ENCODE data around the gene NT5DC3.

NT5DC3 gene

DNA sequence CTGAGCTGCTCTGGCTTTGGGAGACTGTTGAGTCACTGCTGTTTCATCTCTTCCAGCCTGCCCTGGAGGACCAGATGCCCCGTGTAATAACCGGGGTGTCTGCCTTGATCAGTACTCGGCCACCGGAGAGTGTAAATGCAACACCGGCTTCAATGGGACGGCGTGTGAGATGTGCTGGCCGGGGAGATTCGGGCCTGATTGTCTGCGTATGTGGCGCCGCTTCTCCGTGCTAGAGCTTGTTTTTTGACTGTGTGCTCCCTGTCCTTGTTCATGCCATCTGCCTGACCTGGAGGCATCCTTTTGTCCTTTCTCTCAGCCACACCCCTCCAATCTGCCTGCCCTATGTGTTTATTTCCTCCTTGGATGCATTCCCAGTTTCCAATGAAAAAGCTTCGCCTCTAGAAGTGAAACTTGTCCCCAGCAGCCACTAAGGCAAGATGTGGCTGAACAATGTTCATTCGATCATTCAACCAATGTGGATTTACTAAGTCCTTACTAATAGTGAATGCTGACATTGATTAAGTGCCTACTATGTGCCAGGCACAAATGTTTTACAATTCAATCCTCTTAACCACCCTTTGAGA, 98.6 kb downstream of the NT5DC3 start:
- Histone ChIP-seq H3K9me3 (ENCODE audit: control insufficient read depth, insufficient read depth, low read length) (no peaks in the 10 kb centered on the region), H3K9ac (ENCODE audit: low read depth, low read length) (no peak overlapping the region), H3K27ac (ENCODE audit: low read depth, low read length) (no peak overlapping the region), H3K4me1 (ENCODE audit: control insufficient read depth, insufficient read depth, low read length) (no peaks in the 10 kb centered on the region), H3K27me3 (ENCODE audit: control insufficient read depth, insufficient read depth, low read length) (no peaks in the 10 kb centered on the region), H3K4me3 (ENCODE audit: low read depth, low read length) (no peak overlapping the region), H3K36me3 (ENCODE audit: control insufficient read depth, insufficient read depth, low read length) (no peaks in the 10 kb centered on the region)

GRCh38 chr12:103737881-103738280, 103.2 kb downstream of the NT5DC3 start:
- Histone ChIP-seq H3K36me3 (ENCODE audit: control insufficient read depth, insufficient read depth, low read length) (no peaks in the 10 kb centered on the region), H3K9ac (ENCODE audit: low read depth, low read length) (no peak overlapping the region), H3K27me3 (ENCODE audit: control insufficient read depth, insufficient read depth, low read length) (no peaks in the 10 kb centered on the region), H3K9me3 (ENCODE audit: control insufficient read depth, insufficient read depth, low read length) (no peaks in the 10 kb centered on the region), H3K4me3 (ENCODE audit: low read depth, low read length) (no peak overlapping the region), H3K27ac (ENCODE audit: low read depth, low read length) (no peak overlapping the region), H3K4me1 (ENCODE audit: control insufficient read depth, insufficient read depth, low read length) (no peaks in the 10 kb centered on the region)

DNA sequence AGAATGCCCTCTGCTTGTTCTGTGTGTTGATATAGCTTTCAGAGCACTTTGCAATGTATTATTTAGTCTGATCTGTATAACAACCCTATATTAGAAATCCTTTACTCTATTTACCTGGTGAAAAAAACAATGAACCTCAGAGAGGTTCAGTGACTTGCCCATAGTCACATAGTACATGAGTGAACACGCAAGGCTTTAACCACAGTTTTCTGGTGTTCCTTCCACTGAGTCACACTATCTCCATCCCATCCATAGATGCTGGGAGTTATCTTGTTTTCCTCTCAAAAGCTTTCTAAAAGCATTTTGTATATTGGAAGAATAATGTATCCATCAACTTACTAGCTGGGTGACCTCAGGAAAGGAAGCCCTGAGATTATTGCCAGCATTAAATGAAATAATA, 104.5 kb downstream of the NT5DC3 start:
- no peaks in the 10 kb centered on the region for H3K36me3 ChIP-seq (ENCODE audit: control insufficient read depth, insufficient read depth, low read length)
- no peaks in the 10 kb centered on the region; the same call in none of the 2 replicates for H3K9me3 ChIP-seq (ENCODE audit: control insufficient read depth, insufficient read depth, low read length)
- H3K4me1 ChIP-seq (ENCODE audit: control insufficient read depth, insufficient read depth, low read length): no peaks in the 10 kb centered on the region
- H3K9ac ChIP-seq (ENCODE audit: low read depth, low read length): no peak overlapping the region
- H3K27ac ChIP-seq (ENCODE audit: low read depth, low read length): no peak overlapping the region
- no peak overlapping the region for H3K4me3 ChIP-seq (ENCODE audit: low read depth, low read length)
- H3K27me3 ChIP-seq (ENCODE audit: control insufficient read depth, insufficient read depth, low read length): no peaks in the 10 kb centered on the region

DNA sequence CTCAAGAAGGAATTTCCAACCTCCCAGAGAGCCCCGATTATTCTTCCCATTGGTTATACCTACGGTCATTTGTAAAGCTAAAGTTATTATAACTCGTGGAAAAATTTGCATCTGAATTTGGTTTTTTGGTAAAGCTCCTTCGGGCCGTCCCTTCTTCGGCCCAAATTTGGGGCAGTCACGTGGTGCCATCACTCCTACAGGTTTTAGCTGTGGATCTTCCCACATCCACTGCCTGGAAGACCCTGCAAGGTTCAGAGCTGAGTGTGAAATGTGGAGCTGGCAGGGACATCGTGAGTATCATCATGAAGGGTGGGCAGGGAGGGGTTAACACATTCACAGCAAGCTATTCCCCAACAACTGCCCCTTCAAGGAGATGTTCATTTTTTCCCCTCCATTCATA, 105.7 kb downstream of the NT5DC3 start:
- H3K36me3 ChIP-seq (ENCODE audit: control insufficient read depth, insufficient read depth, low read length): no peaks in the 10 kb centered on the region
- no peaks in the 10 kb centered on the region; the same call in none of the 2 replicates for H3K9me3 ChIP-seq (ENCODE audit: control insufficient read depth, insufficient read depth, low read length)
- no peaks in the 10 kb centered on the region for H3K4me1 ChIP-seq (ENCODE audit: control insufficient read depth, insufficient read depth, low read length)
- no peak overlapping the region for H3K9ac ChIP-seq (ENCODE audit: low read depth, low read length)
- no peak overlapping the region for H3K4me3 ChIP-seq (ENCODE audit: low read depth, low read length)
- no peaks in the 10 kb centered on the region for H3K27me3 ChIP-seq (ENCODE audit: control insufficient read depth, insufficient read depth, low read length)
- H3K27ac ChIP-seq (ENCODE audit: low read depth, low read length): no peak overlapping the region

DNA sequence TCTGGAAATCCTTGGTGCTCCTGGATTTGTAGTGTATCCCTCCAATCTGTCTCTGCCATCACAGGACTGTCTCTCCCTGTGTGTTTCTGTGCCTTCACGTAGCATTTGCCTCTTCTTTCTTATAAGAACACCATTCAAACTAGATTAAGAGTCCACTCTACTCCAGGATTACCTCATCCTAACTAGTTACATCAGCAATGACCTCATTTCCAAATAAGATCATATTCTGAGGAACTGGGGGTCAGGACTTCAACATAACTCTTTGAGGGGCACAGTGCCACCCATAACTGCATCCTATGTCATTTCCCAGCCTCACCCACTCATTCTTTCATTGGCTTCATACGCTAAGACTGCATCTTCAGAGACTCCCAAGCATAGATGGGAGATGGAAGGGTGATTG, 106.2 kb downstream of the NT5DC3 start:
- H3K27me3 ChIP-seq (ENCODE audit: control insufficient read depth, insufficient read depth, low read length): no peaks in the 10 kb centered on the region
- H3K9me3 ChIP-seq (ENCODE audit: control insufficient read depth, insufficient read depth, low read length): no peaks in the 10 kb centered on the region; the same call in none of the 2 replicates
- H3K27ac ChIP-seq (ENCODE audit: low read depth, low read length): no peak overlapping the region
- no peak overlapping the region for H3K9ac ChIP-seq (ENCODE audit: low read depth, low read length)
- H3K4me3 ChIP-seq (ENCODE audit: low read depth, low read length): no peak overlapping the region
- H3K36me3 ChIP-seq (ENCODE audit: control insufficient read depth, insufficient read depth, low read length): no peaks in the 10 kb centered on the region
- H3K4me1 ChIP-seq (ENCODE audit: control insufficient read depth, insufficient read depth, low read length): no peaks in the 10 kb centered on the region

- Histone ChIP-seq H3K4me3 (ENCODE audit: low read depth, low read length) (no peak overlapping the region), H3K9me3 (ENCODE audit: control insufficient read depth, insufficient read depth, low read length) (no peaks in the 10 kb centered on the region; the same call in none of the 2 replicates), H3K9ac (ENCODE audit: low read depth, low read length) (no peak overlapping the region), H3K27me3 (ENCODE audit: control insufficient read depth, insufficient read depth, low read length) (no peaks in the 10 kb centered on the region), H3K36me3 (ENCODE audit: control insufficient read depth, insufficient read depth, low read length) (no peaks in the 10 kb centered on the region), H3K27ac (ENCODE audit: low read depth, low read length) (no peak overlapping the region), H3K4me1 (ENCODE audit: control insufficient read depth, insufficient read depth, low read length) (no peaks in the 10 kb centered on the region)
Observed at GRCh38 chr12:103731539-103731938, 109.5 kb downstream of the NT5DC3 start.

DNA sequence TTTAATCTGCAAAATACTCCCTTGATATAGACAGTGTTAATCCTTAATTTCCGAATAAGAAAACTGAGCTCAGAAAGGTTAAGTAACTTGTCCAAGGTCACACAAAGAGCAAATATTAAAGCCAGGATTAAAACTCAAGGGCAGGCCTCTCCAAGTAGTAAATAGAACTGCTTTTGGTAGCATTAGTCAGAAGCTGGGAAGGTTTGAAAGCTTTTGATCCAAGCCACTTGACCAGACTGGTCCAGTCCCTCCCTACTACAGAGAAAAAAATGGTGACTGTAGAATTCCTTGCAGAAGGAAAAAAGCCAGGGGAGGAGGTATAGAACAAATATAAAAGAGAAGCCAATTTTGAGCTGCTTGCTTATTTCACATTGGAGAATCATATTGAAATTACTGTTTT, 111.5 kb downstream of the NT5DC3 start:
- Histone ChIP-seq H3K4me1 (ENCODE audit: control insufficient read depth, insufficient read depth, low read length) (no peaks in the 10 kb centered on the region), H3K4me3 (ENCODE audit: low read depth, low read length) (no peak overlapping the region), H3K36me3 (ENCODE audit: control insufficient read depth, insufficient read depth, low read length) (no peaks in the 10 kb centered on the region), H3K9ac (ENCODE audit: low read depth, low read length) (no peak overlapping the region), H3K27ac (ENCODE audit: low read depth, low read length) (no peak overlapping the region), H3K9me3 (ENCODE audit: control insufficient read depth, insufficient read depth, low read length) (no peaks in the 10 kb centered on the region; the same call in none of the 2 replicates), H3K27me3 (ENCODE audit: control insufficient read depth, insufficient read depth, low read length) (no peaks in the 10 kb centered on the region)

GRCh38 chr12:103728323-103728722, 112.7 kb downstream of the NT5DC3 start:
- H3K9ac ChIP-seq (ENCODE audit: low read depth, low read length): no peak overlapping the region
- H3K9me3 ChIP-seq (ENCODE audit: control insufficient read depth, insufficient read depth, low read length): no peaks in the 10 kb centered on the region; the same call in none of the 2 replicates
- H3K4me1 ChIP-seq (ENCODE audit: control insufficient read depth, insufficient read depth, low read length): no peaks in the 10 kb centered on the region
- no peaks in the 10 kb centered on the region for H3K36me3 ChIP-seq (ENCODE audit: control insufficient read depth, insufficient read depth, low read length)
- H3K27ac ChIP-seq (ENCODE audit: low read depth, low read length): no peak overlapping the region
- H3K4me3 ChIP-seq (ENCODE audit: low read depth, low read length): no peak overlapping the region
- H3K27me3 ChIP-seq (ENCODE audit: control insufficient read depth, insufficient read depth, low read length): no peaks in the 10 kb centered on the region

- Histone ChIP-seq H3K9me3 (ENCODE audit: control insufficient read depth, insufficient read depth, low read length) (no peaks in the 10 kb centered on the region; the same call in none of the 2 replicates), H3K4me1 (ENCODE audit: control insufficient read depth, insufficient read depth, low read length) (no peaks in the 10 kb centered on the region), H3K36me3 (ENCODE audit: control insufficient read depth, insufficient read depth, low read length) (no peaks in the 10 kb centered on the region), H3K9ac (ENCODE audit: low read depth, low read length) (no peak overlapping the region), H3K4me3 (ENCODE audit: low read depth, low read length) (no peak overlapping the region), H3K27me3 (ENCODE audit: control insufficient read depth, insufficient read depth, low read length) (no peaks in the 10 kb centered on the region), H3K27ac (ENCODE audit: low read depth, low read length) (no peak overlapping the region)
Observed at GRCh38 chr12:103727638-103728037, 113.4 kb downstream of the NT5DC3 start.

DNA sequence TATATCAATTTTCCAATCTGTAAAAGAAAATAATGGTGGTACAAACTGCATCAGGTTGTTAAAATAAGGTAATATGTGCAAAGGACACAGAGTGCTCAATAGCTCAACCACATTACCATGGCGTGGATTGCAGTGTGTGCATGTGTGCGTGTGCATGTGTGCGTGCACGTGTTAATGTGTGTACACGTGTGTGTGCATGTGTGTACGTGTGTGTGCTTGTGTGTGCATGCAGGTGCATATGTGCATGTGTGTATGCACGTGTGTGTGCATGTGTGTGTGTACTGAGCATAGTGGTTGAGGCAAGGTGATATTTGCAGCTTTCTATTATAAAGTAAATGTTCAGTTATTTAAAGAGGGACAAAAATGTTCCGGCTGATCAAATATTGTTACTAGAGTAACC, 115.6 kb downstream of the NT5DC3 start:
- no peaks in the 10 kb centered on the region for H3K4me1 ChIP-seq (ENCODE audit: control insufficient read depth, insufficient read depth, low read length)
- no peak overlapping the region for H3K4me3 ChIP-seq (ENCODE audit: low read depth, low read length)
- H3K9ac ChIP-seq (ENCODE audit: low read depth, low read length): no peak overlapping the region
- H3K9me3 ChIP-seq (ENCODE audit: control insufficient read depth, insufficient read depth, low read length): no peaks in the 10 kb centered on the region
- no peaks in the 10 kb centered on the region for H3K27me3 ChIP-seq (ENCODE audit: control insufficient read depth, insufficient read depth, low read length)
- H3K27ac ChIP-seq (ENCODE audit: low read depth, low read length): no peak overlapping the region
- no peaks in the 10 kb centered on the region for H3K36me3 ChIP-seq (ENCODE audit: control insufficient read depth, insufficient read depth, low read length)
